HEK293T (cell line): ENCODE results near the gene PPP1R12B.
"Not testable (repeated sequence)": the region's sequence is repeated elsewhere in the genome, so short reads cannot be mapped to it uniquely, and the experiment has no call there.

Source experiments
- CTCF ChIA-PET: fragments of 350-600 bp; formaldehyde crosslinking; extraction: SDS; loops from one replicate; lab custom pipeline; 2021; ENCODE audit warnings: antibody characterized with exemption, inconsistent platforms; lab: Yijun Ruan, JAX
- POLR2A ChIA-PET: fragments of 350-600 bp; formaldehyde crosslinking; extraction: SDS; loops from one replicate; lab custom pipeline; 2020; ENCODE audit warnings: antibody characterized with exemption, inconsistent platforms; lab: Yijun Ruan, JAX
- DNase-seq: peaks from one replicate; pipeline ENCODE4 v3.0.0; 2012; ENCODE audit warnings: mixed read lengths; ENCODE audit errors: extremely low spot score
- ARNT ChIP-seq: fragments of 450-650 bp; IDR thresholded peaks from 2 replicates; pipeline ENCODE4 v1.6.1; 2017; ENCODE audit warnings: mild to moderate bottlenecking
- BHLHE40 ChIP-seq: fragments of 450-650 bp; IDR thresholded peaks from 2 replicates; pipeline ENCODE4 v1.6.1; 2016; ENCODE audit warnings: mild to moderate bottlenecking, moderate library complexity, borderline replicate concordance
- CTBP1 ChIP-seq: fragments of 450-650 bp; IDR thresholded peaks from 2 replicates; pipeline ENCODE4 v1.6.1; 2016; ENCODE audit warnings: borderline replicate concordance
- ELF4 ChIP-seq: fragments of 450-650 bp; IDR thresholded peaks from 2 replicates; pipeline ENCODE4 v1.6.1; 2017; ENCODE audit warnings: antibody characterized with exemption
- FOXA1 ChIP-seq: fragments of 450-650 bp; IDR thresholded peaks from 2 replicates; pipeline ENCODE4 v1.6.1; 2016; ENCODE audit warnings: mild to moderate bottlenecking
- FOXK2 ChIP-seq: fragments of 450-650 bp; IDR thresholded peaks from 2 replicates; pipeline ENCODE4 v1.6.1; 2016; ENCODE audit warnings: mild to moderate bottlenecking
- FOXM1 ChIP-seq: fragments of 450-650 bp; IDR thresholded peaks from 2 replicates; pipeline ENCODE4 v1.6.1; 2017; ENCODE audit warnings: mild to moderate bottlenecking, borderline replicate concordance
- HDGF ChIP-seq: fragments of 450-650 bp; IDR thresholded peaks from 2 replicates; pipeline ENCODE4 v1.6.1; 2017; ENCODE audit warnings: antibody characterized with exemption, borderline replicate concordance
- L3MBTL2 ChIP-seq: fragments of 450-650 bp; conservative IDR thresholded peaks from 2 replicates; pipeline ENCODE4 v1.6.1; 2016; ENCODE audit warnings: mild to moderate bottlenecking
- LEF1 ChIP-seq: fragments of 450-650 bp; IDR thresholded peaks from 2 replicates; pipeline ENCODE4 v1.6.1; 2017; ENCODE audit warnings: mild to moderate bottlenecking, borderline replicate concordance
- NFRKB ChIP-seq: fragments of 450-650 bp; IDR thresholded peaks from 2 replicates; pipeline ENCODE4 v1.6.1; 2016; ENCODE audit warnings: mild to moderate bottlenecking, moderate library complexity
- PKNOX1 ChIP-seq: fragments of 450-650 bp; IDR thresholded peaks from 2 replicates; pipeline ENCODE4 v1.6.1; 2016
- SP1 ChIP-seq: fragments of 450-650 bp; IDR thresholded peaks from 2 replicates; pipeline ENCODE4 v1.6.1; 2017
- SUZ12 ChIP-seq: fragments of 450-650 bp; IDR thresholded peaks from 2 replicates; pipeline ENCODE4 v1.6.1; 2016; ENCODE audit warnings: mild to moderate bottlenecking
- TARDBP ChIP-seq: fragments of 450-650 bp; IDR thresholded peaks from 2 replicates; pipeline ENCODE4 v1.6.1; 2016
- ZNF384 ChIP-seq: fragments of 450-650 bp; IDR thresholded peaks from 2 replicates; pipeline ENCODE4 v1.6.1; 2016

The PPP1R12B gene

GRCh38 chr1:202615501-202616354 is 267.2 kb downstream of the PPP1R12B start:
- ChIA-PET POLR2A (no interaction called here), CTCF (no interaction called here)
- no peak for DNase-seq
- TF ChIP-seq TARDBP, result no peak
- no peak for TF ChIP-seq ARNT
- TF ChIP-seq ZNF384, result no peak

GRCh38 chr1:202616355-202616915 is 267.9 kb downstream of the PPP1R12B start:
- DNase-seq, result no peak
- POLR2A ChIA-PET, result no interaction called here
- CTCF ChIA-PET, result no interaction called here
- no peak for TF ChIP-seq HDGF
- TF ChIP-seq FOXA1, result no peak
- TF ChIP-seq FOXK2, result no peak
- no peak for TF ChIP-seq NFRKB
- TF ChIP-seq FOXM1, result no peak
- TF ChIP-seq PKNOX1, result no peak
- no peak for TF ChIP-seq TARDBP
- TF ChIP-seq SUZ12, result no peak
- no peak for TF ChIP-seq SP1
- no peak for TF ChIP-seq ARNT
- TF ChIP-seq ZNF384, result no peak

DNA sequence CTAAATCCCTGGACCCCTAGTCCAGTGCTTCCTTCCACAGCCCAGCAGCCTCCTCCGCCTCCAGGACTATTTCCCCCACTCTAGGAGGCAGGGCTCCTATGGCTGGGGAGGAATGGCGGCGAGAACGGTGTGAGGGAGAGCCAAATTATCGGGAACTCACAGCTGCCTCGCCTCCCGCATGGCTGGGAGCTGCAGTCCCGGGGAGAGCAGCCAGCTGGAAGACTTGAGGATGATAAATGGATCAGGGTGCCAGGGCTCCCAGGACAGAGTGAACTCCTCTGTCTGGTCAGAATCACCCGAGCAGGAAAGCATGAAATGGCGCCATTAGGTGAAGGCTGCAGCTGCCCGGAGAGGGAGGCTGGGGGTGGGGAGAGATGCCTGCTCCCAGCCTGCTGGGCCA is 270.5 kb downstream of the PPP1R12B start:
- CTCF ChIA-PET, POLR2A ChIA-PET, DNase-seq: not testable (repeated sequence)

DNA sequence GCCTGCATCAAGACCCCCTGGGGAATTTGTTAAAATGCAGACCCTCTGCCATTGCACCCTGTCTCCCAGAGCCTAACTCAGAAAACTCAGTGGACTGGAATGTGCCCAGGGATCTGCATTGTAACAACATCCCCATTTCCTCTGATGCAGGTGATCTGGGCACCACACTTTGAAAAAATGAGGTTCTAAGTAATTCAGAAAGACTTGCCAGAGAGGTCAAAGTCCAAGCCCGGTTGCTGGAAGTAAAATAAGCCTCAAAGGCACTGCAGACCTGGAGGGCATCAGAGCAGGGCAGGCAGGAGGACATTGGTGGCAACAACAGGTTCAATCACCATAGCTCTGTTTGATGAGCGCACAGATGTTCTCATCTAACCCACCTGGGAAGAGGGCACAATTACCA is 271.0 kb downstream of the PPP1R12B start:
- POLR2A ChIA-PET, result no interaction called here
- no peak for DNase-seq
- TF ChIP-seq NFRKB (no peak), ELF4 (no peak), CTBP1 (no peak), TARDBP (no peak), LEF1 (no peak), L3MBTL2 (no peak), FOXK2 (no peak)
- CTCF ChIA-PET, result no interaction called here

DNA sequence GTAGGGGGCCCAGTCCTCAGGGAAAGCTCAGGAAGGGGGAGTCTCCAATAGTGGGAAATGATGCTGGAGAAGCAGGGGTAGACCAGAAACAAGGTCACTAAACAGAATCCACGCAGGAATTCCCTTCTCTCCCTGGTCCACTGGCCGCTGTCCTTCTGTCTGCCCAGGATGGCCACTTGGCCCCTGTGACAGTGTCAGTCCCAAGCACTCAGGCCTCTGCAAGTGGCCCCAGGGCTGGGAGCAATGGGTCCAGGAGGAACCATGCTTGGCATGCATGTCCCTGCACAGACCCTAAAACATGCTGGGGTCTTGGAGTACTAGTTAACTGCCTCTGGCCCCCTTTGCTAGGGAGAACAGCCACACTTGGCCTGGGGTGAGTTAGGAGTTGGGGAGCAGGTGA is 271.5 kb downstream of the PPP1R12B start:
- DNase-seq, POLR2A ChIA-PET: not testable (repeated sequence)
- CTCF ChIA-PET, result interaction anchor here (0.6 kb wide), 1 partner anchor 348 kb away, joined by 3 read pairs; no protein-coding TSS in a partner anchor

DNA sequence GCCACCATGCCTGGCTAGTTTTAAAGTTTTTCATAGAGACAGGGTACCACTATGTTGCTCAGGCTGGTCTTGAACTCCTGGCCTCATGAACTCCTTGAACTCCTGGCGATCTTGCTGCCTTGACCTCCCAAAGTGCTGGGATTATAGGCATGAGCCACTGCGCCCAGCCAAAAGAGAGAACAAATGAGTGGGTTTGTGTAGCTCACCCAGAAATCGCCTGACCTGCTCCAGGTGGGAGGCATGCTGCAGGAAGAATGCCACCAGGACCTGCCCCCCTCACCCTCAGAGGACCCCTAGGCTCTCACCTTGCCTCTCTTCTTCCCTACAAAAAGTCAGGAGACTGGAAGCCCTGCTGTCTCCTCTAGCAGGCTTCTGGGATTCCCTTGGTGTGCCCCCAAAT is 272.9 kb downstream of the PPP1R12B start:
- POLR2A ChIA-PET, result no interaction called here
- no peak for TF ChIP-seq TARDBP
- TF ChIP-seq SUZ12, result no peak
- TF ChIP-seq NFRKB, result no peak
- TF ChIP-seq ARNT, result no peak
- TF ChIP-seq FOXK2, result no peak
- no peak for TF ChIP-seq BHLHE40
- no peak for TF ChIP-seq FOXA1
- TF ChIP-seq HDGF, result no peak
- TF ChIP-seq CTBP1, result no peak
- no peak for TF ChIP-seq FOXM1
- no peak for TF ChIP-seq SP1
- TF ChIP-seq LEF1, result no peak
- no peak for TF ChIP-seq PKNOX1
- TF ChIP-seq ELF4, result no peak
- CTCF ChIA-PET, result no interaction called here
- no peak for DNase-seq

DNA sequence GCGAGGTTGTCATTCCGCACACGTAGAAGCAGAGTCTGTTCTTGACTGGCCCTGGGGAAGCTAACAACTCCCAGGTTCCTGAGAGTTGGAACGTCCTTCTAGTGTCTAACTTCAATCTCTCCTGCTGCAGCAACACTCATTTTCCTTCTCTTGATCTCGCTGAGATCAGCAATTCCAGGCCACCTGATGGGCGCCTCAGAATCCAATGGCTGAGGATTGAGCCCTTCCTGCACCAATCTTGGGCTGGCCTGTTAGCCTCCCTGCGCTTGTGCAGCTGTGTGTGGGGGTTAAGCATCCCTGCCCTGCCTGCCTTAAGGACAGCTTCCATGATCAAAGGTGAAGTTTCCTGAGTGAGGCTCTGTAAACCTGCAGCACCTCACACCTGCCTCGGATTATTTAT is 273.9 kb downstream of the PPP1R12B start:
- POLR2A ChIA-PET, result no interaction called here
- DNase-seq, result no peak
- TF ChIP-seq ELF4, result no peak
- no peak for TF ChIP-seq TARDBP
- TF ChIP-seq PKNOX1, result no peak
- no peak for TF ChIP-seq NFRKB
- TF ChIP-seq FOXM1, result no peak
- no peak for TF ChIP-seq L3MBTL2
- no peak for TF ChIP-seq ARNT
- no peak for TF ChIP-seq BHLHE40
- TF ChIP-seq SP1, result no peak
- TF ChIP-seq FOXK2, result no peak
- no peak for TF ChIP-seq FOXA1
- TF ChIP-seq SUZ12, result no peak
- TF ChIP-seq ZNF384, result no peak
- CTCF ChIA-PET, result interaction anchor here (0.9 kb wide), 1 partner anchor 97 kb away, joined by 3 read pairs; no protein-coding TSS in a partner anchor
